GM21367 (cell line): ENCODE data around the gene DCP1B.

Source experiments
- ATAC-seq: cut with Tn5 transposase; IDR thresholded peaks from one replicate; pipeline ENCODE4 v1.9.1; 2021; ENCODE audit not compliant: unreplicated experiment

Gene DCP1B

DNA sequence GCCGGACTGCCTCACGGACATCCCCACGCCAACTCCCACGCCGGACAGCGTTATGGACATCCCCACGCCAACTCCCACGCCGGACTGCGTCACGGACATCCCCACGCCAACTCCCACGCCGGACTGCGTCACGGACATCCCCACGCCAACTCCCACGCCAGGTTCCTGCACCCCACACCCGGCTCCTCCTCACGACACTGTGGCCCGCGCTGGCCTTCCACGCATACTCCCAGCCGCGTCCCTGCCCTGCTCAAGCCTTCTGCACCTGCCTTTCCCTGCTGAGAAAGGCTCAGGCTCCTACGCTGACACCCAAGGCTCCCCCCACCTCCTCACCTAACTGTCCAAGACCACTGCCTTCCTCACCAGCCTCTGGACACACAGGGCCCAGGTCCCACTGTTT lies 95.5 kb downstream of the DCP1B start:
- no peak for ATAC-seq

DNA sequence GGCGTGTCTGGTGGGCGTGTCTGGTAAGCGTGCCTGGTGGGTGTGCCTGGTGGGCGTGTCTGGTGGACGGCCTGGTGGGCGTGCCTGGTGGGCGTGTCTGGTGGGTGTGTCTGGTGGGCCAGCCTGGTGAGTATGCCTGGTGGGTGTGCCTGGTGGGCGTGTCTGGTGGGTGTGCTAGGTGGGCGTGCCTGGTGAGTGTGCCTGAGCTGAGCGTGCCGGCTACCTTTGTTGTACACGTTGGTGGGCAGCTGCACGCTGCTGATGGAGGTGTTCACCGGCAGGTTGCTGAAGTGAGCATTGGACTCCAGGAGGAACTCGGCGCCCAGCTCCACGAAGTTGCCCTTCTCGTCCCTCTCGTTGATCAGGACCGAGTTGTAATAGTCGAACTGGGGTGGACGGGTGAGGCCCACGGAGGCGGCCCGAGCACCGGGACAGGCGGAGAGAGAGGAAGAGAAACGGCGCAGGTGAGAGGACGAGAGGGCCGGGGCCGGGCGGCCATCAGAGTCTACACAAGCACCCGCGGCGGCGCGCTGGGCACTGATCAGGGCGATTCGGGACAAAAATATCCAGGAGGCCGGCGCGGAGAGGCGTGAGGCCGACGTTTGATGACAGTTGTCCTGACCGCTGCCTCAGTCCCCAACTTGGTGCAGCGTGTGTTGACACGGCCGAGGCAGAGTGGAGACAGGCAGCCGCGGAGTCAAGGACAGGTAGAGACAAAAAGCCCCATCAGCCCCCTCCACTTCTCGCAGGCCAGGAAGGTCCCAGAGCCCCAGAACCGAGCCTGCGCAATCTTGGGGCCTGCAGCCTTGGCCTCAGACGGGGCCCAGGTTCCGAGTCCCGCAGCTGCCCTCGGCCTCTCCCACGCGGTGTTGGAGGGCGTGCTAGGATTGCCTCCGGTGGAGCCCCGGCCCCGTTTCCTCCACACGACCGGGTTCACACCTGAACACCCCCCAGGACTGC lies 96.3 kb downstream of the DCP1B start:
- no peak for ATAC-seq

DNA sequence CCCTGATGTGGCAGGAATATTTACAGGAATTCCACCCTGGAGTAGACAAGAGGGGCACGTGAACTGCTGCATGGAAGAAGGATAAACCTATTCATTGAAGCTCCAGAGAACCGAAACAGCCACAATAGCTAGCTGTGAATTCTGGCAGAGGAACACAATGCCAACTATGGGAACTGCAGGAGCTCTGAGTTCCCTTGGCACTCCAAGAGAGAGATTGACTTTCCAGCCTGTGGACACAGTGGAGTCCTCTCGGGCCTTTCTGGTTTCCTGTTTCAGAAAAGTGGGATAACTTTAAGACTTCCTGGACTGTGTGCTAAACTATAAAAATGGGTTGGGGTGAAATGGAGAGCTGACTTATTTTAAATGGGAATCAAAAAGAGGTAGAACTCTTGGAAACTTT lies 97.7 kb downstream of the DCP1B start:
- ATAC-seq, result no peak

DNA sequence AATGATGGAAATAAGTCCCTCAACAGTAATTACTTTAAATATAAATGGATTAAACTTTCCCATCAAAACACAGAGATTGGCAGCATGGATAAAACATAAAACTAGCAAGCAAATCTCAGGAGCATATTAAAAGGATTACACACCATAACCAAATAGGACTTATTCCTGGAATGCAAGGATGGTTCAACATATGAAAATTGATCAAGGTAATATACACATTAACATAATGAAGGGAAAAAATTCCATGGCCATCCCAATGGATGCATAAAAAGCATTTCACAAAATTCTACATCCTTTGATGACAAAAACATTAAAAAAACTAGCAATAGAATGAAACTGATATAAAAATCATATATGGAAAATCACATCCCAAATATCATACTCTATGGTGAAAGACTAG lies 99.4 kb downstream of the DCP1B start:
- ATAC-seq, result no peak

DNA sequence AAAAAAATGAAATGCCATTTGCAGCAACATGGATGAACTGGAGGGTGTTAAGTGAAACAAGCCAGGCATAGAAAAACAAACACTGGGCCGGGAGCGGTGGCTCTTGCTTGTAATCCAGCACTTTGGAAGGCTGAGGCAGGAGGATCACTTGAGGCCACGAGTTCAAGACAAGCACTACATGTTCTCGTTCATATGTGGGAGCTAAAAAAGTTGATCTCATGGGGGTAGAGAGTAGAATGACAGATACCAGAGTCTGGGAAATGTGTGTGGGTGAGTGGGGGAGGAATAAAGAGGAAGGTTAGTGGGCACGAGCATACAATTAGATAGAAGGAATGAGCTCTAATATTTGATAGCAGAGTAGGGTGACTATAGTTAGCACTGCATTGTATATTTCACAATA lies 107.3 kb downstream of the DCP1B start:
- ATAC-seq, result no peak
